HEK293T (cell line): ENCODE data around the gene FLII.

Source experiments
- CTCF ChIA-PET: fragments of 350-600 bp; formaldehyde crosslinking; extraction: SDS; loops from one replicate; lab custom pipeline; 2021; ENCODE audit warnings: antibody characterized with exemption, inconsistent platforms; lab: Yijun Ruan, JAX
- POLR2A ChIA-PET: fragments of 350-600 bp; formaldehyde crosslinking; extraction: SDS; loops from one replicate; lab custom pipeline; 2020; ENCODE audit warnings: antibody characterized with exemption, inconsistent platforms; lab: Yijun Ruan, JAX
- DNase-seq: peaks from one replicate; pipeline ENCODE4 v3.0.0; 2012; ENCODE audit warnings: mixed read lengths; ENCODE audit errors: extremely low spot score
- ARNT ChIP-seq: fragments of 450-650 bp; IDR thresholded peaks from 2 replicates; pipeline ENCODE4 v1.6.1; 2017; ENCODE audit warnings: mild to moderate bottlenecking
- BHLHE40 ChIP-seq: fragments of 450-650 bp; IDR thresholded peaks from 2 replicates; pipeline ENCODE4 v1.6.1; 2016; ENCODE audit warnings: mild to moderate bottlenecking, moderate library complexity, borderline replicate concordance
- CTBP1 ChIP-seq: fragments of 450-650 bp; IDR thresholded peaks from 2 replicates; pipeline ENCODE4 v1.6.1; 2016; ENCODE audit warnings: borderline replicate concordance
- ELF4 ChIP-seq: fragments of 450-650 bp; IDR thresholded peaks from 2 replicates; pipeline ENCODE4 v1.6.1; 2017; ENCODE audit warnings: antibody characterized with exemption
- FOXA1 ChIP-seq: fragments of 450-650 bp; IDR thresholded peaks from 2 replicates; pipeline ENCODE4 v1.6.1; 2016; ENCODE audit warnings: mild to moderate bottlenecking
- FOXK2 ChIP-seq: fragments of 450-650 bp; IDR thresholded peaks from 2 replicates; pipeline ENCODE4 v1.6.1; 2016; ENCODE audit warnings: mild to moderate bottlenecking
- FOXM1 ChIP-seq: fragments of 450-650 bp; IDR thresholded peaks from 2 replicates; pipeline ENCODE4 v1.6.1; 2017; ENCODE audit warnings: mild to moderate bottlenecking, borderline replicate concordance
- HDGF ChIP-seq: fragments of 450-650 bp; IDR thresholded peaks from 2 replicates; pipeline ENCODE4 v1.6.1; 2017; ENCODE audit warnings: antibody characterized with exemption, borderline replicate concordance
- L3MBTL2 ChIP-seq: fragments of 450-650 bp; conservative IDR thresholded peaks from 2 replicates; pipeline ENCODE4 v1.6.1; 2016; ENCODE audit warnings: mild to moderate bottlenecking
- LEF1 ChIP-seq: fragments of 450-650 bp; IDR thresholded peaks from 2 replicates; pipeline ENCODE4 v1.6.1; 2017; ENCODE audit warnings: mild to moderate bottlenecking, borderline replicate concordance
- NFRKB ChIP-seq: fragments of 450-650 bp; IDR thresholded peaks from 2 replicates; pipeline ENCODE4 v1.6.1; 2016; ENCODE audit warnings: mild to moderate bottlenecking, moderate library complexity
- PKNOX1 ChIP-seq: fragments of 450-650 bp; IDR thresholded peaks from 2 replicates; pipeline ENCODE4 v1.6.1; 2016
- SP1 ChIP-seq: fragments of 450-650 bp; IDR thresholded peaks from 2 replicates; pipeline ENCODE4 v1.6.1; 2017
- SUZ12 ChIP-seq: fragments of 450-650 bp; IDR thresholded peaks from 2 replicates; pipeline ENCODE4 v1.6.1; 2016; ENCODE audit warnings: mild to moderate bottlenecking
- TARDBP ChIP-seq: fragments of 450-650 bp; IDR thresholded peaks from 2 replicates; pipeline ENCODE4 v1.6.1; 2016
- ZNF384 ChIP-seq: fragments of 450-650 bp; IDR thresholded peaks from 2 replicates; pipeline ENCODE4 v1.6.1; 2016

Gene FLII

GRCh38 chr17:18241229-18241871, 17.2 kb downstream of the FLII start:
- ChIA-PET POLR2A (no interaction called here), CTCF (no interaction called here)
- TF ChIP-seq L3MBTL2 = no peak
- TF ChIP-seq LEF1 = no peak
- no peak for DNase-seq

DNA sequence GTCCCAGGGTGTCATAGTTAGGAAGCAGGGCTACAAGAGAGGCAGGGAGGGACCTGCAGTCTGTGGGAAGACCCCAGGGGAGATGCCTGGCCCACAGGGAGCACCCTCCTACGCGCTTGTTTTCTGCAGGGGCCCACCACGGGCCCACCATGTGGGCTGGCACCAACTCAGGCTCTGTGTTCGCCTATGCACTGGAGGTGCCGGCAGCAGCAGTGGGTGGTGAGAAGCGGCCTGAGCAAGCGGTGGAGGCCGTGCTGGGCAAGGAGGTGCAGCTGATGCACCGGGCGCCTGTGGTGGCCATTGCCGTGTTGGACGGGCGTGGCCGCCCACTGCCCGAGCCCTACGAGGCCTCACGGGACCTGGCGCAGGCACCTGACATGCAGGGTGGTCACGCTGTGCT, 18.1 kb downstream of the FLII start:
- CTCF ChIA-PET = no interaction called here
- DNase-seq = no peak
- POLR2A ChIA-PET = no interaction called here
- no peak for TF ChIP-seq FOXK2
- TF ChIP-seq HDGF = no peak
- TF ChIP-seq SUZ12 = no peak
- TF ChIP-seq NFRKB = no peak
- no peak for TF ChIP-seq CTBP1
- no peak for TF ChIP-seq LEF1
- no peak for TF ChIP-seq ZNF384
- TF ChIP-seq FOXM1 = no peak
- no peak for TF ChIP-seq L3MBTL2

DNA sequence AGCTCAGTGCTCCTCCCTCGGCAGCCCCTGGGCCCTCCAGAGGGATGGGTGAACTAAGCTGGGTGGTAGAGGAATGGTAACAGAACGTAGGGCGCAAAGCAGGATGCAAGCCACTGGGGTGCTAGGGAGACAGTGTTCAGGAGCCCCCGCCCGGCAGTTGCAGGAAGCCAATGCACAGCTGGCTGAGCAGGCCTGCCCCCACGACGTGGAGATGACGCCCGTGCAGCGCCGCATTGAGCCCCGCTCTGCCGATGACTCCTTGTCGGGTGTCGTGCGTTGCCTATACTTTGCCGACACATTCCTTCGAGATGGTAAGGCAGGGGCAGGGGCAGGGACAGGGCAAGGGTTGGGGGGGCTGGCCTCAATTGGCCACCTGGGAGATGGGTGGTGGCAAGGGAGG, 20.2 kb downstream of the FLII start:
- no peak for TF ChIP-seq LEF1
- no peak for TF ChIP-seq ELF4
- TF ChIP-seq SP1 = no peak
- TF ChIP-seq BHLHE40 = no peak
- TF ChIP-seq FOXK2 = no peak
- no peak for TF ChIP-seq SUZ12
- TF ChIP-seq HDGF = no peak
- no peak for TF ChIP-seq ARNT
- TF ChIP-seq NFRKB = no peak
- TF ChIP-seq FOXA1 = no peak
- no peak for TF ChIP-seq FOXM1
- no peak for TF ChIP-seq PKNOX1
- no peak for TF ChIP-seq CTBP1
- no peak for TF ChIP-seq TARDBP
- no peak for TF ChIP-seq ZNF384
- TF ChIP-seq L3MBTL2 = no peak
- DNase-seq = no peak
- ChIA-PET POLR2A (no interaction called here), CTCF (no interaction called here)

- no peak for DNase-seq
- TF ChIP-seq FOXM1 (no peak), ELF4 (no peak), SP1 (no peak), ZNF384 (no peak), LEF1 (no peak), NFRKB (no peak), FOXA1 (no peak), SUZ12 (no peak), CTBP1 (no peak), ARNT (no peak), PKNOX1 (no peak), L3MBTL2 (no peak), HDGF (no peak), BHLHE40 (no peak), TARDBP (no peak)
- POLR2A ChIA-PET = interaction anchor here (0.8 kb wide), 1 partner anchor 9 kb away, joined by 3 read pairs; no protein-coding TSS in a partner anchor
- CTCF ChIA-PET = no interaction called here
Observed at GRCh38 chr17:18237461-18237860, 21.1 kb downstream of the FLII start.

GRCh38 chr17:18236494-18236893, 22.0 kb downstream of the FLII start:
- no peak for DNase-seq
- CTCF ChIA-PET = no interaction called here
- TF ChIP-seq SP1 (no peak), SUZ12 (no peak), PKNOX1 (no peak), L3MBTL2 (no peak), CTBP1 (no peak), FOXA1 (no peak), ZNF384 (no peak), TARDBP (no peak), LEF1 (no peak), FOXK2 (no peak), ELF4 (no peak), HDGF (no peak), BHLHE40 (no peak), ARNT (no peak), NFRKB (no peak), FOXM1 (no peak)
- POLR2A ChIA-PET = no interaction called here

GRCh38 chr17:18235743-18236256, 22.7 kb downstream of the FLII start:
- DNase-seq = no peak
- TF ChIP-seq HDGF (no peak), ELF4 (no peak), FOXK2 (no peak), NFRKB (no peak), ZNF384 (no peak), TARDBP (no peak), BHLHE40 (no peak), CTBP1 (no peak), PKNOX1 (no peak)
- ChIA-PET POLR2A (interaction anchor here (0.8 kb wide), 1 partner anchor 25 kb away, joined by 3 read pairs; the partner anchor contains the start of gene MIEF2), CTCF (no interaction called here)
